Measurements from ENCODE around the gene CA12. TPM values are rescaled to one million over a fixed set of nuclear protein-coding genes. Genes with fewer than 3 reads are reported as not detected.
A peak's percentile ranks its signal among the peaks of the same experiment; 100 is the strongest.

CA12 gene
- total and polyA plus RNA-seq, 9 of the 15 experiments (the other 6 are each of a cell fraction or from before 2014, with no cell fraction given), result 0.01 to 0.78 (median 0.15) TPM; not detected in 1

- WGBS (ENCODE audit: insufficient coverage, low coverage, missing lambda C conversion rate), result 68% methylated on average over 3 of the region's 3 CpGs
- no peak overlapping the region for H3K4me3 ChIP-seq
- H3K9me1 ChIP-seq (ENCODE audit: control insufficient read depth, insufficient read depth, low read length), result peaks cover 2% of the 10 kb centered on the region
- peaks cover 12 to 18% of the 10 kb centered on the region in 2 experiments; a peak in 4 of 5 replicates for H3K4me1 ChIP-seq (replicated peaks in 1 of 2; ENCODE audit: control insufficient read depth in 2 of 2, insufficient read depth in 2 of 2, low read length in 2 of 2)
- H3K36me3 ChIP-seq (ENCODE audit: control insufficient read depth, insufficient read depth, low read length), result no peaks in the 10 kb centered on the region
- no peaks in the 10 kb centered on the region for H3K27me3 ChIP-seq (ENCODE audit: control insufficient read depth in 2 of 2, insufficient read depth in 2 of 2, low read length in 2 of 2)
- no peaks in the 10 kb centered on the region for H3K79me2 ChIP-seq (ENCODE audit: control insufficient read depth, insufficient read depth, low read length)
- FAIRE-seq (no peak), DNase-seq (ENCODE audit: extremely low read depth in 1 of 4, low spot score in 3 of 4) (no peak), ATAC-seq (no peak)
- H3K27ac ChIP-seq (ENCODE audit: extremely low read depth, low read depth, low read length), result no peak overlapping the region
- H3K9ac ChIP-seq (ENCODE audit: insufficient read depth in 1 of 2, low read depth in 2 of 2, low read length in 2 of 2), result no peak overlapping the region
- TF ChIP-seq CHD4 (IDR thresholded peaks at IDR 0.05; ENCODE audit: insufficient read depth, insufficient replicate concordance, low read depth, low read length, poor library complexity, severe bottlenecking), result no peak
- TF ChIP-seq RFX1 (IDR thresholded peaks at IDR 0.05), result peak; percentile 77
- TF ChIP-seq MECOM (CRISPR knock-in tag; IDR thresholded peaks at IDR 0.05), result peak; percentile 88
- TF ChIP-seq CTBP1 (IDR thresholded peaks at IDR 0.05; ENCODE audit: borderline replicate concordance), result peak; percentile 51
- peak in 1 of 2 experiments; percentile 59; a peak in 1 of 4 replicates for TF ChIP-seq RCOR1 (IDR thresholded peaks at IDR 0.05; ENCODE audit: borderline replicate concordance in 1 of 2, low read depth in 2 of 2, low read length in 2 of 2)
- no peak for TF ChIP-seq ZNF740 (CRISPR knock-in tag; IDR thresholded peaks at IDR 0.05)
- TF ChIP-seq ZNF740 (tag; IDR thresholded peaks at IDR 0.05), result no peak
- TF ChIP-seq POLR3A (IDR thresholded peaks at IDR 0.05; ENCODE audit: borderline replicate concordance, extremely low read depth, insufficient read depth, insufficient read length), result no peak
- TF ChIP-seq ATF3 (IDR thresholded peaks at IDR 0.05), result peak; percentile 85
- TF ChIP-seq ATF3 (CRISPR knock-in tag; conservative IDR thresholded peaks at IDR 0.05), result no peak
- TF ChIP-seq ZC3H11A (IDR thresholded peaks at IDR 0.05; ENCODE audit: low read depth, low read length), result no peak
- peak; percentile 71 for TF ChIP-seq CEBPB (tag; IDR thresholded peaks at IDR 0.05)
- TF ChIP-seq NFRKB (IDR thresholded peaks at IDR 0.05; ENCODE audit: low read depth), result no peak
- peak; percentile 63; the same call in 1 of the 2 replicates for TF ChIP-seq CEBPG (CRISPR knock-in tag; IDR thresholded peaks at IDR 0.05)
- peak in 1 of 2 experiments; percentile 81; a peak in 2 of 4 replicates for TF ChIP-seq CEBPG (tag; conservative IDR thresholded peaks at IDR 0.05 in 1 of 2, IDR thresholded peaks at IDR 0.05 in 1 of 2)
- no peak for TF ChIP-seq BACH1 (tag; IDR thresholded peaks at IDR 0.05)
- BruUV-seq (replicated peaks), result no TSS peak
- H3K9me3 ChIP-seq (replicated peaks; ENCODE audit: control insufficient read depth, insufficient read depth, low read depth, low read length), result no peaks in the 10 kb centered on the region
- intact Hi-C loops (cut with micrococcal nuclease), result no loop called here
- H2AFZ ChIP-seq (ENCODE audit: low read depth, low read length), result no peak overlapping the region
- POLR2A ChIA-PET, result interaction anchor here (0.5 to 0.8 kb wide), 3 partner anchors 79 to 367 kb away, joined by 3 read pairs; partner anchors contain the start of gene LACTB
- in situ Hi-C loops (cut with MboI), result no loop called here
- no peak overlapping the region for H3K4me2 ChIP-seq (ENCODE audit: insufficient read depth, low read length)
- H4K20me1 ChIP-seq (replicated peaks; ENCODE audit: control insufficient read depth, insufficient read depth, low read length), result no peaks in the 10 kb centered on the region
- CTCF ChIA-PET (ENCODE audit: low intra/inter-chr PET ratio), result no interaction called here
Measured at GRCh38 chr15:63274427-63274826, 107.2 kb downstream of the CA12 start.
